ENCODE results near the gene BMPR1B.

The BMPR1B gene

DNA sequence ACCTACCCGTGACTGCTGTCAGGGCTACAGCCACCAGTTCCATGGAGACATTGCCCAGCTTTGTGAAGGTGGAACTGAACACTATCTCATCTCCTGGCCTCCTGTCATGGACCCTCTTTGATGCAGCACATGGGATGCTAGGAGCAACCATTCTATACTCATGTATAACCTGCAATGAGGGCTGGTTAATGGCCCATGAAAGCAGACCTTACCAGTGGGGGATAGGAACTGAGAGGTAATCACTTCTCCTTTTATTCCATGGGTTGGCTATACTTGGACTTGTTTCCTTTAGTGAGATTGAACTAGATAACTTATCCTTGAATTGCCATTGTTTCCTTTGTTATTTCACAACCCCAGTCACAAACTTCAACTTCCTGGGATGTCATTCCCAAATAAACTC lies 310.6 kb downstream of the BMPR1B start:
- no peak overlapping the region for H3K4me3 ChIP-seq (ENCODE audit: low read depth, low read length)
- no peak for TF ChIP-seq ZNF416 (tag by site-specific recombination; IDR thresholded peaks at IDR 0.05)
- no peaks in the 10 kb centered on the region for H3K36me3 ChIP-seq (ENCODE audit: control insufficient read depth in 2 of 2, insufficient read depth in 1 of 2, low read length in 2 of 2)
- CTCF ChIA-PET, result no interaction called here
- H3K27ac ChIP-seq (ENCODE audit: extremely low read depth, low read depth, low read length), result no peak overlapping the region
- POLR2A ChIA-PET, result no interaction called here
- no peaks in the 10 kb centered on the region for H3K4me1 ChIP-seq (ENCODE audit: control insufficient read depth, insufficient read depth, low read length)
- no peaks in the 10 kb centered on the region for H3K9me3 ChIP-seq (ENCODE audit: control insufficient read depth, insufficient read depth, low read depth, low read length)

DNA sequence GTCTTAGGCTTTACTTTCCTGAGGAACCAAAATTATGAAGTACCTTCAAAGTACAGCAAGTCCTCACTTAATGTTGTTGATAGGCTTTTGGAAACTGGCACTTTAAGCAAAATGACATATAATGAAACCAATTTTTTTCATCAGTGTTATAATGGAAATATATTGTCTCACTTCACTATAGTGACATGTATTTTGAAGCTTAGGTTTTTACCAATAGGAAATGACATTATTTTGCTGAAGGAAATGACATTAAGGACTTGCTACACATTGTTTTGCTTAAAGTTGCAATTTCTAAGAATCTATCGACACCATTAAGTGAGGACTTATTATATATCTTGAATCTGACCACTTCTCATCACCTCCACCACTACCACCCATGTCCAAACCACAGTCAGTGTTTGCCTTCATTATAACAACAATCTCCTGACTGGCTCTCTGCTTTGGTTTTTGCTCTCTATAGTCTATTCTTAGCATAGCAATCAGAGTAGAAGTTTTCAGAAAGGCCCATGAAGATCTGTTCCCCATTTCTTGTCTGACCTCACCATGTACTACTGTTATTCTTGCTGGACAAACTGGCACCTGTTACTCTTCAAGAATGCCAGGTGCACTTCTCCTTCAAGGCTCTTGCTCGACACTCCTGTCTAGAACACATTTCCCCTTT lies 311.2 kb downstream of the BMPR1B start:
- Histone ChIP-seq H3K4me3 (ENCODE audit: low read depth, low read length) (no peak overlapping the region), H3K9me3 (ENCODE audit: control insufficient read depth, insufficient read depth, low read depth, low read length) (no peaks in the 10 kb centered on the region), H3K4me1 (ENCODE audit: control insufficient read depth, insufficient read depth, low read length) (no peaks in the 10 kb centered on the region), H3K36me3 (ENCODE audit: control insufficient read depth in 2 of 2, insufficient read depth in 1 of 2, low read length in 2 of 2) (no peaks in the 10 kb centered on the region), H3K27ac (ENCODE audit: extremely low read depth, low read depth, low read length) (no peak overlapping the region)
- POLR2A ChIA-PET, result no interaction called here
- TF ChIP-seq, protein P1, sequence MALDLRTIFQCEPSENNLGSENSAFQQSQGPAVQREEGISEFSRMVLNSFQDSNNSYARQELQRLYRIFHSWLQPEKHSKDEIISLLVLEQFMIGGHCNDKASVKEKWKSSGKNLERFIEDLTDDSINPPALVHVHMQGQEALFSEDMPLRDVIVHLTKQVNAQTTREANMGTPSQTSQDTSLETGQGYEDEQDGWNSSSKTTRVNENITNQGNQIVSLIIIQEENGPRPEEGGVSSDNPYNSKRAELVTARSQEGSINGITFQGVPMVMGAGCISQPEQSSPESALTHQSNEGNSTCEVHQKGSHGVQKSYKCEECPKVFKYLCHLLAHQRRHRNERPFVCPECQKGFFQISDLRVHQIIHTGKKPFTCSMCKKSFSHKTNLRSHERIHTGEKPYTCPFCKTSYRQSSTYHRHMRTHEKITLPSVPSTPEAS (tag by site-specific recombination; IDR thresholded peaks at IDR 0.05), result no peak
- no peak for TF ChIP-seq ZNF302 (tag by site-specific recombination; IDR thresholded peaks at IDR 0.05; ENCODE audit: low read depth)
- TF ChIP-seq, protein P2, sequence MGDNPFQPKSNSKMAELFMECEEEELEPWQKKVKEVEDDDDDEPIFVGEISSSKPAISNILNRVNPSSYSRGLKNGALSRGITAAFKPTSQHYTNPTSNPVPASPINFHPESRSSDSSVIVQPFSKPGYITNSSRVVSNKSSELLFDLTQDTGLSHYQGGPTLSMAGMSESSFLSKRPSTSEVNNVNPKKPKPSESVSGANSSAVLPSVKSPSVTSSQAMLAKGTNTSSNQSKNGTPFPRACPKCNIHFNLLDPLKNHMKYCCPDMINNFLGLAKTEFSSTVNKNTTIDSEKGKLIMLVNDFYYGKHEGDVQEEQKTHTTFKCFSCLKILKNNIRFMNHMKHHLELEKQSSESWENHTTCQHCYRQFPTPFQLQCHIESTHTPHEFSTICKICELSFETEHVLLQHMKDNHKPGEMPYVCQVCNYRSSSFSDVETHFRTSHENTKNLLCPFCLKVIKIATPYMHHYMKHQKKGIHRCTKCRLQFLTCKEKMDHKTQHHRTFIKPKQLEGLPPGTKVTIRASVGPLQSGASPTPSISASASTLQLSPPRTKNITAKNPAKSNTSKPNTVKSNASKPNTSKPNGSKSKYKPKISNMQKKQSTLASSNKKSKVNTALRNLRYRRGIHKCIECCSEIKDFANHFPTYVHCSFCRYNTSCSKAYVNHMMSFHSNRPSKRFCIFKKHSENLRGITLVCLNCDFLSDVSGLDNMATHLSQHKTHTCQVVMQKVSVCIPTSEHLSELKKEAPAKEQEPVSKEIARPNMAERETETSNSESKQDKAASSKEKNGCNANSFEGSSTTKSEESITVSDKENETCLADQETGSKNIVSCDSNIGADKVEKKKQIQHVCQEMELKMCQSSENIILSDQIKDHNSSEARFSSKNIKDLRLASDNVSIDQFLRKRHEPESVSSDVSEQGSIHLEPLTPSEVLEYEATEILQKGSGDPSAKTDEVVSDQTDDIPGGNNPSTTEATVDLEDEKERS (tag by site-specific recombination; IDR thresholded peaks at IDR 0.05), result no peak
- TF ChIP-seq MZF1 (tag by site-specific recombination; IDR thresholded peaks at IDR 0.05; ENCODE audit: borderline replicate concordance), result no peak
- TF ChIP-seq ZNF394 (tag by site-specific recombination; IDR thresholded peaks at IDR 0.05; ENCODE audit: borderline replicate concordance), result no peak
- no peak for TF ChIP-seq ZNF133 (tag by site-specific recombination; IDR thresholded peaks at IDR 0.05)
- no peak for TF ChIP-seq HOXA7 (CRISPR knock-in tag; IDR thresholded peaks at IDR 0.05; ENCODE audit: borderline replicate concordance)
- TF ChIP-seq, protein P3, sequence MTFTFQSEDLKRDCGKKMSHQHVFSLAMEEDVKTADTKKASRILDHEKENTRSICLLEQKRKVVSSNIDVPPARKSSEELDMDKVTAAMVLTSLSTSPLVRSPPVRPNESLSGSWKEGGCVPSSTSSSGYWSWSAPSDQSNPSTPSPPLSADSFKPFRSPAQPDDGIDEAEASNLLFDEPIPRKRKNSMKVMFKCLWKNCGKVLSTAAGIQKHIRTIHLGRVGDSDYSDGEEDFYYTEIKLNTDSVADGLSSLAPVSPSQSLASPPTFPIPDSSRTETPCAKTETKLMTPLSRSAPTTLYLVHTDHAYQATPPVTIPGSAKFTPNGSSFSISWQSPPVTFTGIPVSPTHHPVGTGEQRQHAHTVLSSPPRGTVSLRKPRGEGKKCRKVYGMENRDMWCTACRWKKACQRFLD (tag by site-specific recombination; IDR thresholded peaks at IDR 0.05), result no peak
- no peak for TF ChIP-seq IKZF3 (tag by site-specific recombination; IDR thresholded peaks at IDR 0.05)
- TF ChIP-seq, protein P4, sequence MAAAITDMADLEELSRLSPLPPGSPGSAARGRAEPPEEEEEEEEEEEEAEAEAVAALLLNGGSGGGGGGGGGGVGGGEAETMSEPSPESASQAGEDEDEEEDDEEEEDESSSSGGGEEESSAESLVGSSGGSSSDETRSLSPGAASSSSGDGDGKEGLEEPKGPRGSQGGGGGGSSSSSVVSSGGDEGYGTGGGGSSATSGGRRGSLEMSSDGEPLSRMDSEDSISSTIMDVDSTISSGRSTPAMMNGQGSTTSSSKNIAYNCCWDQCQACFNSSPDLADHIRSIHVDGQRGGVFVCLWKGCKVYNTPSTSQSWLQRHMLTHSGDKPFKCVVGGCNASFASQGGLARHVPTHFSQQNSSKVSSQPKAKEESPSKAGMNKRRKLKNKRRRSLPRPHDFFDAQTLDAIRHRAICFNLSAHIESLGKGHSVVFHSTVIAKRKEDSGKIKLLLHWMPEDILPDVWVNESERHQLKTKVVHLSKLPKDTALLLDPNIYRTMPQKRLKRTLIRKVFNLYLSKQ (tag by site-specific recombination; IDR thresholded peaks at IDR 0.05; ENCODE audit: borderline replicate concordance), result no peak
- TF ChIP-seq ZNF292 (tag by site-specific recombination; IDR thresholded peaks at IDR 0.05; ENCODE audit: borderline replicate concordance, low read depth), result no peak
- TF ChIP-seq, protein P5, sequence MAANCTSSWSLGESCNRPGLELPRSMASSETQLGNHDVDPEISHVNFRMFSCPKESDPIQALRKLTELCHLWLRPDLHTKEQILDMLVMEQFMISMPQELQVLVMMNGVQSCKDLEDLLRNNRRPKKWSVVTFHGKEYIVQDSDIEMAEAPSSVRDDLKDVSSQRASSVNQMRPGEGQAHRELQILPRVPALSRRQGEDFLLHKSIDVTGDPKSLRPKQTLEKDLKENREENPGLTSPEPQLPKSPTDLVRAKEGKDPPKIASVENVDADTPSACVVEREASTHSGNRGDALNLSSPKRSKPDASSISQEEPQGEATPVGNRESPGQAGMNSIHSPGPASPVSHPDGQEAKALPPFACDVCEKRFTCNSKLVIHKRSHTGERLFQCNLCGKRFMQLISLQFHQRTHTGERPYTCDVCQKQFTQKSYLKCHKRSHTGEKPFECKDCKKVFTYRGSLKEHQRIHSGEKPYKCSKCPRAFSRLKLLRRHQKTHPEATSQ (tag by site-specific recombination; IDR thresholded peaks at IDR 0.05), result no peak
- no peak for TF ChIP-seq ZBTB17 (tag by site-specific recombination; IDR thresholded peaks at IDR 0.05)
- no peak for TF ChIP-seq ZNF596 (tag by site-specific recombination; IDR thresholded peaks at IDR 0.05)
- no peak for TF ChIP-seq KLF1 (tag by site-specific recombination; IDR thresholded peaks at IDR 0.05)
- TF ChIP-seq, protein P6, sequence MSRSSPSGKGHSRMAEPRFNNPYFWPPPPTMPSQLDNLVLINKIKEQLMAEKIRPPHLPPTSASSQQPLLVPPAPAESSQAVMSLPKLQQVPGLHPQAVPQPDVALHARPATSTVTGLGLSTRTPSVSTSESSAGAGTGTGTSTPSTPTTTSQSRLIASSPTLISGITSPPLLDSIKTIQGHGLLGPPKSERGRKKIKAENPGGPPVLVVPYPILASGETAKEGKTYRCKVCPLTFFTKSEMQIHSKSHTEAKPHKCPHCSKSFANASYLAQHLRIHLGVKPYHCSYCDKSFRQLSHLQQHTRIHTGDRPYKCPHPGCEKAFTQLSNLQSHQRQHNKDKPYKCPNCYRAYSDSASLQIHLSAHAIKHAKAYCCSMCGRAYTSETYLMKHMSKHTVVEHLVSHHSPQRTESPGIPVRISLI (tag by site-specific recombination; IDR thresholded peaks at IDR 0.05), result no peak
- no peak for TF ChIP-seq YY2 (tag by site-specific recombination; IDR thresholded peaks at IDR 0.05)
- TF ChIP-seq, protein P7, sequence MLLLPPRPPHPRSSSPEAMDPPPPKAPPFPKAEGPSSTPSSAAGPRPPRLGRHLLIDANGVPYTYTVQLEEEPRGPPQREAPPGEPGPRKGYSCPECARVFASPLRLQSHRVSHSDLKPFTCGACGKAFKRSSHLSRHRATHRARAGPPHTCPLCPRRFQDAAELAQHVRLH (tag by site-specific recombination; IDR thresholded peaks at IDR 0.05), result no peak
- TF ChIP-seq, protein P8, sequence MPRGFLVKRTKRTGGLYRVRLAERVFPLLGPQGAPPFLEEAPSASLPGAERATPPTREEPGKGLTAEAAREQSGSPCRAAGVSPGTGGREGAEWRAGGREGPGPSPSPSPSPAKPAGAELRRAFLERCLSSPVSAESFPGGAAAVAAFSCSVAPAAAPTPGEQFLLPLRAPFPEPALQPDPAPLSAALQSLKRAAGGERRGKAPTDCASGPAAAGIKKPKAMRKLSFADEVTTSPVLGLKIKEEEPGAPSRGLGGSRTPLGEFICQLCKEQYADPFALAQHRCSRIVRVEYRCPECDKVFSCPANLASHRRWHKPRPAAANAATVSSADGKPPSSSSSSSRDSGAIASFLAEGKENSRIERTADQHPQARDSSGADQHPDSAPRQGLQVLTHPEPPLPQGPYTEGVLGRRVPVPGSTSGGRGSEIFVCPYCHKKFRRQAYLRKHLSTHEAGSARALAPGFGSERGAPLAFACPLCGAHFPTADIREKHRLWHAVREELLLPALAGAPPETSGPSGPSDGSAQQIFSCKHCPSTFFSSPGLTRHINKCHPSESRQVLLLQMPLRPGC (tag by site-specific recombination; IDR thresholded peaks at IDR 0.05), result no peak
- CTCF ChIA-PET, result no interaction called here

All from HEK293 (cell line).